ENCODE data around the gene TTC34.
A peak's percentile ranks its signal among the peaks of the same experiment; 100 is the strongest.

Gene TTC34

DNA sequence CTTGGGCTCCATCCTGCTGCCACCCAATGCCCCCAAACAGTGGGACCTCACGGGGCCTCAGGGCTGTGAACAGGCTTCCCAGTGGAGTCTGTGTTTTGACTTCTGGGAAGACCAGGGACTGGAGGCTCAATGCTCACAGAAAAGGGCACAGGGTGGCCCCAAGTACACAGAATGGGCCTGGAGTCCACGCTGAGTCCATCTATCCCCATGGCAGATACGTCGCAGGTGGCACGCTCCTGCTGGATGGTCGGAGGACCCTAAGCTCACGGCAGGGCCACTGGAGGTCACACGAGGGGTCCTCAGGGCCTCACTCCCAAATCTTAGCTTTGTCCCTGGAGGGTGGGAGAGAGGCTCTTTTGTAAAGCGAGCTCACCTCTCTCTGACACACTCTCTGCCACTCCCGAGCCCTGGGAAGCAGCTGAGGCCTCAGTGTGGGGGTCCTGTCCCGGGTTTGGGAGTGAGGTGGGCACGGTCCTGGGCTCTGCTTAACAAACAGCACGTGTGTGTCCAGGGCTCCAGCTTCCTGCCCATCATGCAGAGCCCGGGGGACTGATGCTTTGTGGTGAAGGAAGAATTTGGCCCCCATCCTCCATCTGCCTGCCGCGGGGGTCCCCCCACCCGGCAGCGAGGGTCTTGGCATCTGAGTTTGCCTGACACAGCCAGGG is 27.2 kb upstream of the TTC34 start:
- DNase-seq = no peak

DNA sequence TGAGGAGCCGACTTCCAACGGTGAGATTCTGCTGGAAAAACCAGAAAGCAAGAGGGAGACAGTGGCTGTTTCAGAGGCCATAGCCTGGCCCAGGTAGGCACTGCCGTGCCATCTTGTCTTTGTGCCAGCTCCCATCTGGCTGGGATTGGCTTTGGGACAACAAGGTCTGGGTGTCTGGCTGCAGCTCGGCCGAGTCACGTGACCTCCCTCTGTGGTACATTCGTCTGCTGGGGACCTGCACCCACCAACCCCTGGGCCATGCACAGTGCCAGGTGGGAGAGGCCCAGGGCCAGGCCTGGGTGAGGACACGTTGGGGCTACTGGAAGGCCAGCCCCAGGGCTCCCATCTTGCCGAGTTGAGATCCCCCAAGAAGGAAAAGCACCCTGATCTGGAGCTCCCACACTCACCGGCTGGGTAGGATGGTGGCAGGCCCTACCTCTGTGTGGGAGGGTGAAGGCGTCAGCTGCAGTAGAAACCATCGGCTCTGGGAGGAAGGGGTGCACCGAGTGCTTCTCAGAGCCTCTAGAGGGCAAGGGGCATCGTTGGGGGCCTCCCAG is 25.3 kb upstream of the TTC34 start:
- no peak for DNase-seq

DNA sequence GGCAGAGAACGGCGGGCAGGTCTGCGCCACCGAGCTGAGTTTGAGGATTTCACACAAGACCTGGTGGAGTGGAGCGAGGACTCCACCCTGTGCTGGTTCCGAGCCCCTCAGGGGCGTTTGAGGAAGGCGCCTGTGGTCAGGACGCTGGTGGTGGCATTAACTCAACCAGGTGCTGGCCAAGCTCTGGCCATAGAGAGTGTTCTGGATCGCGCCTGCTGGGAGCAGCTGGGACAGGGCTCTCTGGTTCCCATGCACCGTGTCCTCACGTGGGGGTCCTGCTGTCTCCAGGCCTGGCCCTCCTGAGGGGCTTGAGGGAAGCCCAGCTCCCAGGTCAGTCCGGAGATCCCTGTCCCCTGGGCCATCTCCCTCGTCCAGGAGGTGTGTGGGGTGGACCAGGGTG is 24.8 kb upstream of the TTC34 start:
- DNase-seq = no peak

DNA sequence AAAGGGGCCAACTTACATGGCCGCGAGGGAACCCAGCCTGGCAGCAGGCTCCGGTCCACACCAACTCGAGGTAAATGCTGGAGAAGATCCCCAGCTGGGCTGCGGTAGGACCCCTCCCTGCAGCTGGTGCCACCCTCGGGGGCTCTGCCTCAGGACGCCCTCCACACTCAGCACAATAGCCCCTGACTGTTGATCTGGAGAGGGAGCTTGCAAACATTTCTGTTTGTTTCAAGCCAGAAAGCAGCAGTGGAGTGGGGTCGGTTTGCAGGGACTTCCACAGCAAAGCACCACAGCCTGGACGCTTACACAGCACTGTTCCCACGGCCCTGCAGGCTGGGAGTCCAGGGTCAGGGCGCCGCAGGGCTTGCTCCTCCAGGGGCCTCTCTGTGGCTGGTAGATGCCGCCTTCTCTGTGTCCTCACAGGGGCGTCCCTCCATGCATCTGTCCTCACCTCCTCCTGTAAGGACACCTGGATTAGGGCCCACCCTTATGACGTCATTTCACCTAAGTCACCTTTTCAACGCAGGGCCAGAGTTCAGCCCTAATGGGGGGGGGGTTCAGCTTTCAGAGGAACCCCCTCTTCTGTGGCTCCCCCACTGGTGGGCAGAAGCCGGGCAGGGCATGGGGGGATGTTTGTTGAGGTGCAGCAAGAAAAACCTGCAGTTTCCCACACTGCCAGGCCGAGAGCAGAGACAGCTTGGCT is 24.1 kb upstream of the TTC34 start:
- DNase-seq = no peak

DNA sequence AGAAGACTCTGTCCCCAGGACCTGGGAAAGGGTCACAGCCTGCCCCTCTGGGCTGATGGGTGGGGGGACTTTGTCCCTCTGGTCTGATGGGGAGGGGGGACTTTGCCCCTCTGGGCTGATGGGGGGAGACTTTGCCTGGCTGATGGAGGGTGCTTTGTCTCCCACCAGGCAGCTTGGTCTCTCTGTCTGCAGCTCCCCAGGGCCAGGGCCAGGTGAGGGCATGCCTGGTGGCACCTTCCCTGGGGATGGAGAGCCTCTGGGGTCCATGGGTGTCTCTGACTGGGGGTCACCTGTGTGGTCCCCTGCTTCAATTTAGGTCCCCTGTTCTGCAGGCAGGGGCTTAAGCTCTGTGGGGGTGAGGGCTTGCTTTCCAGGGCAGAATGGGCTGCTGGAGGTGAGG is 23.5 kb upstream of the TTC34 start:
- no peak for DNase-seq

DNA sequence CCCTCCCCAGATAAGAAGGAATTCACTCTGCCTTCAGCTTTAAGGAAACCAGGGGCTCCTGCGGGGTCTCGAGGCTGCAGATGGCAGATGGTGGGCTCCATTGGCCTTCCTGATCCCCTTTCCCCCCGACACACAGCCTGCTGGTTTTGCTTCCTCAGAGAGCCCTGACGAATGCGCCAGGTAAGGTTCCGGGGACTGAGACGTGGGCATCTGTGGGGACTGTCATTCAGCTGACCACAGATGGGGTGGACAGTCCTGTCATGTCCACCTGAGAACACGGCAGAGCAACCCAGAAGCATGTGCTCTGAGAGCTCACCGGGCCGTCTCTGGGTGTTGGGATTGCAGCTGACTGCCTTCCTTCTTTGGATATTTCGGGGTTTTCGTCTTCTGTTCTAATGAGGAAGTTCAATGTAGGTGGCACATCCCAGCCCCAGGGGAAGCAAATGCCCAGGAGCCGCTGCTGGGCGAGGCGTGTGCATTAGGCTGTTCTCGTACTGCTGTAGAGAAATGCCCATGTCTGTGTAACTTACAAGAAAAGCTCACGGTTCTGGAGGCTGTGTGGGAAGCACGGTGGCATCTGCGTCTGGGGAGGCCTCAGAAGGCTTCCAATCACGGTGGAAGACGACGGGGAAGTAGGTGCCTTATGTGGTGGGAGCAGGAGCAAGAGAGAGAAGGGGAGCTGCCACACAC is 22.6 kb upstream of the TTC34 start:
- no peak for DNase-seq

DNA sequence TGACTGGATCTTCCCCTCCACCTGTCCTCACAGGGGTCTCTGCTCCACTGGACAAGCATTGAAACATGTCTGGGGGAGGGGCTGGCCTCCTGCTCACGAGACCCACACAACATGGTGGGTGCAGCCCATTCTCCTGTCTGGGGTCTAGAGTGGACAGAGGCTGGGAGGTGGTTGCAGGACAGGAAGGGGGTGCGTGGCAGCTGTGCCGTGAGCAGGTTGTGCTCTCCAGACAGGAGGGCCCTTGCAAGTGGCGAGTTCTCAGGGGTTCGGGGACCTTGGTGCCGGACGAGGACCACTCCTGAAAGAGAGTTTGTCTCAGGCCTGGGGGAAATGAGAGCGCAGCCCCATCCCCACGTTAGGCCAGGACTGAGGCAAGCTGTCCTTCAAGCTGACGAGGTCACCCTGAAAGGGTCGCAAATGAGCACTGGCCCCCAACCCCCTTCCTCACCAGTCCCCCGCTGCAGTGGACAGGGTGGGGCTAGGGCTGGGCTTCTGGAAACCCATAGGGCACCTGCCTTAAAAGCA is 21.2 kb upstream of the TTC34 start:
- DNase-seq = no peak

DNA sequence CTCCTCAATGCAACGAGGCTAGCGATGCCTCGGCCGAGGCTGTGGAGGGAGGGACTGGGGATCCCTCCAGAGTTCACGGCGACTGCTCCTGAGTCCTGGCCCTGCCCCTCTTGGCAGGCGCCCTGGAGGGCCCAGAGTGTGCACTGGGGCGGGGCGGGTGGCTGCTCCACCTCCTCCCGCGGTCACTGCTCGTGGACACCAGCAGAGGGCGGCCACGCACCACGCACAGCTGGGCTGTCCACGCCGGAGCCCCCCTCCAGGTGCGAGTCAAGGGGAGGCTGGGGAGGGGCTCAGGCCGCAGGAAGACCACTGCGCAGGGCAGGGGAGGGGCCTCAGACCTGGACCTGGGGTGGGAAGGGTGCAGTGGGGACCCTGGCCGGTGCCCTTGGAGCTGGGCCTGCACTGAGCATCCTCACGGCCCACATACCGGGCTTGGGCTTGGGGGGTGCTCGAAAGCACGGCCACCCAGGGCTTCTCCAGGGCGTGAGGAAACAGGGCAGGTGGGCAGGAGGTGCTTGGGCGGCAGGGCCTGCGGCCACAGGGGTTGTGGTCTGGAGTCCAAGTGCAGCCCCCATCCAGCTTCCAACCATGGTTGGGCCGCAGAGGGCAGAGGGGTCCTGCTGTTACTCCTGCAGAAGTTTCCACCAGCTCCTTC is 20.6 kb upstream of the TTC34 start:
- peak; percentile 53 to 66 for DNase-seq

DNA sequence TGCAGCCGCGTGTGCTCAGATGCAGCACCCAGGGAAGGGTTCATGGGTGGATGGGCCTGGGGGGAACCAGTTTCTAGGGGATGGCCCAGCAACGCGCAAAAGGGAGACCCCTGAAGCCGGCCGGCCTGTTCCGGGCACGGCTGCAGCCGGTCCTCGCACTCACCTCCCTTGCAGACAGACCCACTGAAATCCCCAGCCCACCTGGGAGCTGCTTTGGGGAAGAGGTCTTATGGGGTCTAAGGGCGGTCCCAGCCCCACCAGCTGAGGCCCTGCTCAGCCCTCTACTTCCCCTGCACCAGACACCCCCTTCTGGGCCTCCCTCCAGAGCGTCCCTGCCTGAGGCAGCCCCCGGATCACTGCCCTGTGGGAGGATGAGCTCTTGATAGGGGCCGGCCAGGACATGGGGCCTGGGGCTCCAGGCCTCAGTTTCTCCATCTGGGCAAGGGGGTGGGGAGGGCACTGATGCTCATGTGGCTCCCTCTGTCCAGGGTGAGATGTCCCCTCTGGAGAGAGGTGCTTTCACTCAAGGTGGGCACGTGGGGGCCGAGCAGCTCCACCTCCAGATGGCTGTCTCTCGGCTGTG is 20.0 kb upstream of the TTC34 start:
- DNase-seq = no peak

DNA sequence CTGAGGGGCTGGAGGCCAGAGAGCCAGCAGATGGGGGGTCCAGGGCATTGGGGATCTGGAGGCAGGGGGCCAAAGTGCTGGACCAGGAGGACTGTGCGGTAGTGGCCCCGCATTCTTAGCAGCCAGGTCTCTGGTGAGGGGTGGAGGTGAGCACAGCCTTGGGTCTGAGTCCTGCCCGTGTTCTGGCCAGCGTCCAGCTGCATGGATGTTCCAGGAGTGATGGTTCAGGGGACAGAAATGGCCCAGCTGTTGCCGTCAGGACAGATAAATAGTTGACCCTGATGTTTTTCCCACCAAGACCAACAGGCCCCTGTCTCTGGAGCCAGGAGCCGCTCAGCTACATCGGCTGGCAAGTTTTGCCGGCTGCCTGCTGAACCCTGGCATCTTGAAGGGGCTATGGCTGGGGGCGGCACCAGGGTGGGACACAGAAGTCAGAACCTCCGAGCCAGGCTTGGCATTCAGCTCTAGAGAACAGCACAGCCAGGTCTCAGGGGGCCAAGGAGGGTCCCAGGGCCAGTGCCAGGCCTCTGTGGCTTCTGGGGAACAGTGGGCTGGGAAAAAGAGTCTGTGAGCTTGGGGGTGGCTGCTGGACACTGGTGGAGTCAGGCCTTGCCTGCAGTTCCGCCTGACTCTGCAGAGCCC is 19.4 kb upstream of the TTC34 start:
- DNase-seq = no peak

DNA sequence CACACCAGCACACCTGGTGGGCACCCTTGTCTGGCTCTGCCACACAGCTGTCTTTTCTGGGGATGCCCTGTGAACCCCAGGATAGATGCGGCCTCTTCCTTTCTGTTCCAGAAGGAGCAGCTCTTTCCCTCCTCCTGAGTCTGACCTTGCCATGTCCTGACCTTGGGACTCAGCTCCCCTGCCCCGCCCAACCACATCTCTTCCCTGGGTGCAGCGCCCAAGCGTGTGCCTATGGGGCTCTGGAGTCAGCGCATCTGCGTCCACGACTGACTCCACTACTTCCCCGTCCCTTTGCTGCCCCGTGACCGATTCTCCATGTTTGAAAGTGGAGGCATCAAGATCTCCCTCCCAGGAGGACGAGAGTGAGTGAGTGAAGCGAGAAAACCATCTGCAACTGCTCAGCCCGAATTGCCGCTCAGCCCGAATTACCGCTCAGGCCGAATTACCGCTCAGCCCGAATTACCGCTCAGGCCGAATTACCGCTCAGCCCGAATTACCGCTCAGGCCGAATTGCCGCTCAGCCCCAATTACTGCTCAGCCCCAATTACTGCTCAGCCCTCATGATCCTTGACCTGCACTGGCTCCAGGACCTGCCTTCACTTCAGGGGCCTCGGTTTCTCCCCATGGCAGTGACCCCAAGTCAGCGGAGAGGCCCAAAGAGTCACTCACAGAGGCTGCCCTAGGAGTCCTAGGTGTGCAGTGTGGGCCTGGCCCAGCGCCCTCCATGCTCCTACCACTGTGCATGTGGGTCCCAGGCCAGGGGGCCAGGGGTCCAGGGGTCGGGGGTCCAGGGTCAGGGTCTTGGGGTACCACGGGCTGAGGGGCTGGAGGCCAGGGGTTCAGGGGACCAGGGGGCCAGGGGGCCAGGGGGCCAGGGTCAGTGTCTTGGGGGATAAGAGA is 18.6 kb upstream of the TTC34 start:
- DNase-seq = no peak

DNA sequence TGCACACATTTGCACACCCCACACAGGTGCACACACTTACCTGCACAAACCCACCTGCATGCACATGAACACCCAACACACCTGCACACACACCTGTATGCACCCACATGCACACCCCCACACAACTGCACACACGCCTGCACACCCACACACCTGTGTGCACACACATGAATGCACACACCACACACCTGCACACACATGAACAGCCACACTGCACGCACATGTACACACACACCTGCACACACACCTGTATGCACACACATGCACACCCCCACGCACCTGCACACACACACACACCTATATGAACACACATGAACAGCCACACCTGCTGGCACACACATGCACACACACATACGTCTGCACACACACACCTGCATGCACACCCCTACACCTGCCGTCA is 17.9 kb upstream of the TTC34 start:
- no peak for DNase-seq

DNA sequence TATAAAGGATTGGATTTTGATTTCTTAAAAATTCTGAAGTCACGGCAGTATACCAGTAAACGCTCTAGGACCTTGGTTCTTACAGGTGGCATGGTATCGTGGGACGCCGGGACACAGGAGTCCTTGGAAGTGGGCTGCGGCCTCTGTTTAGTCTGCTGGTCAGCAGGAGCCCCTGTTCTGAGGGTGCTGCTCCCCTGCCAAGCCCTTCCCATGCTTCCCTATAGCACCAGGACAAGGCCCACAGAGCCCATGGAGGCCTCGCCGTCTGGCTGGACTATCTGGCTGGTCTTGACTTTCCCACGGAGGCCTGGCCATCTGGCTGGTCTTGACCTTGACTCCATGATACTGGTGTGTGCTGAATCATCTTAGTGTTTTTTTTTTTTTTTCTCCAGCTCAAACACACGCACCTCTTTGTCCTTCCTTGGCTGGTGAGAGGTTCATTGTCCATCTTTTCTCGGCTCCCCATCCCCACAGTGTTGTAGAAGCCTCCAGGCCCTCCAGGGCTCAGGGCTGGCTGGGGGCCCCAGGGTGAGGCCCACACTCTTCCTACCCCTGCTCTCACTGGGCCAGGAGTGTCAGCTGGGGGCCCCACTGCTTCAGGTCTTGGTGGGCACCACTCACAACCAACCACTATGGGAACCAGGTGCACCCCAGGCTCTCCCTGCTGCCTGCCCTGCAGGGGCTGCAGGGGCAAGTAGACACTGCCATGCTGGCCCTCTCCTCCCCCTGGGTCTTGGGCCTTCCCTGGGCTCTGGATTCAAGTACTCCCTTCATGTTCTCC is 16.5 kb upstream of the TTC34 start:
- no peak for DNase-seq

DNA sequence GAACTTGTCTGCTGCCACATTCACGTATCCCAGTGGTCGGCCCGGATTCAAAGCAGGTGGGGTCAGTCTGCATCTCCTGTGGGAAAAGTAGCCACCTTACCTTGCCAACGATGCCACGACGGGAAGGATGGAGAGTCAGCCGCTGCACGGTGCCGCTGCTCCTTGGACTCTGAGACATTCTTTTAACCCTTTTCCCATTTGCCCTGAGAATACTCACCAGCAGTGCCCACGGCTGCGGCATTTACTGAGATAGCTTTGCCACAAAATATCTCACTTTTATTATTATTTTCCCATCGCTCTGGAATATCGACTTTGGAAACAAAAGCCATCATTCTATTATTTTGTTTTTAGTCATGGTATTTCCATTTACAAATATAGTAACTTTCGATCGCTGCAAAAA is 15.3 kb upstream of the TTC34 start:
- no peak for DNase-seq

DNA sequence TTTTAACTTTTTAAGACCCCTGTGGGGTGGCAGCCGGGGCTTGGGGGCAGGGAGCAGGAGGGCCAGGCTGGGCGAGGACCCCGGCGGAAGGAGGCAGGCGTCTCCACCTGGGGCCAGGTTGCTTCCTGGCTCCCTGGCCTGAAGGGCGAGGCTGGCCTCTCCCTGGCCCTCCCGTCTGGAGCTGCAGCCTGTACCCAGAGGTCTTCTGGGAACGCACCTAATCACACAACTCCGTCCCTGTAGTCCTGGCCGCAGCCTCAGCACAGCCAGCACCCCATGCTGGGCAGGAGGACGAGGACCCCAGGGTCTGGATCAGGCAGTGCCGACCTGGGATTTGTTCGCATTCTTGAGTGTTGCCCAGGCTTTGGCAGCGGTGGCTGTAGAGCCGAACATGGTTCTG is 14.1 kb upstream of the TTC34 start:
- no peak for DNase-seq

DNA sequence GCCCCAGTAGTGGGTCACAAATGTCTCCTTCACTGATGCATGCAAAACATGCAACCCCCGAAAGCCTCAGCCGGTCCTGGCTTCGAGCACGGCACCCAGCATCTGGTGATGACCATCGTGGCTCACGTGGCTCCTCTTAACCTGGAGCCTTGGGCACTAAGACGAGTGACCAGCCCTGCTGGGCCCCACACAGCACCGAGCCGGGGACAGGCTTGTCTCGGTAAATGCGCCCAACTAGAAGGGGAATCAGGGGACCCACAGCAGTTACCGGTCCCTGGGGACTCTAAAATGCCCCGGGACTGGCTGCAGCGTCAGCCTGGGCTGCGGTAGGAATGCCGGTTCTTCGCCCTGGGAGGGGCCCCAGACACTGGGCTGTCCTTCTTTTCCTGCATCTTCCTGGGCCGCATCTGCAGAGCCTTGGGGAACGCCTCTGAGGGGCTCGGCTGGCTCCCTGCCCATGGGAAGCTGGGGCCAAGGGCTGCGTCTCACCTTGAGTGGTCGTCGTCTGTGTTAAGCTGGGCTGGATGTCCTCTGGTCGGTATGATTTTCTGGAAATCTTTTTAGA is 13.1 kb upstream of the TTC34 start:
- DNase-seq = no peak

DNA sequence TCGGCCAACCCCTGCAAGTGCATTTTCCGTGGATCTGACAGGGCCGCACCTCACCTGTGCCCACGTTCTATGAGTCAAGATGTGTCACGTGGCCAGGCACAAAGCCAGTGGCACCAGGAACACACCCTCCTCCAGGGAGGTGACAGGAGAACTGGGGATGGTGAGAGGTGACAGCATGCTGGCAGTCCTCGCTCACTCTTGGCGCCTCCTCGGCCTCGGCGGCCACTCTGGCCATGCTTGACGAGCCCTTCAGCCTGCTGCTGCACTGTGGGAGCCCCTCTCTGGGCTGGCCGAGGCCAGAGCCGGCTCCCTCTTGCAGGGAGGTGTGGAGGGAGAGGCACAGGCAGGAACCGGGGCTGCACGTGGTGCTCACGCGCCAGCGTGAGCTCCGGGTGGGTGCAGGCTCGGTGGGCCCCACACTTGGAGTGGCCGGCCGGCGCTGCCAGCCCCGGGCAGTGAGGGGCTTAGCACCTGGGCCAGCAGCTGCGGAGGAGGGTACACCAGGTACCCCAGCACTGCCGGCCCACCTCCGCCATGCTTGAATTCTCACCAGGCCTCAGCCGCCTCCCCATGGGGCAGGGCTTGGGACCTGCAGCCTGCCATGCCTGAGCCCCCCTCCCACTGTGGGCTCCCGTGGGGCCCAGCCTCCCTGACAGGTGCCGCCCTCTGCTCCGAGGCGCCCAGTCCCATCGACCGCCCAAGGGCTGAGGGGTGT is 11.6 kb upstream of the TTC34 start:
- DNase-seq = no peak

DNA sequence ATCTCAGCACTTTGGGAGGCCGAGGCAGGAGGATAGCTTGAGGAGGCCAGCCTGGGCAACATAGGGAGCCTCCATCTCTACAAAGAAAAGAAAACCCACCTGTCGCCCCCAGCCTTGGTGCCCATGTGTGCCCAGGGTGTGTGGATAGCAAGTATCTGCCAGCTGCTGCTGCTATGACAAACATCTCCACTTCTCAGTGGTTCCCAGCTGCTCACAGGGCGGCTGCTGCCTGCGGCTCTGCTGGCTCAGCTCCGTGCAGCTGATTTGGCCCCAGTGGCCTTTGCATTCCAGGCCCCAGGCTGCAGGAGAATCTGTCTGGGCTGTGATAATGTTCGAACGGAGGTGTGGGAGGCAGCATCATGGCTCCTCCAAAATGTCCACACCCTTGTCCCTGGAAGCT is 10.6 kb upstream of the TTC34 start:
- no peak for DNase-seq

DNA sequence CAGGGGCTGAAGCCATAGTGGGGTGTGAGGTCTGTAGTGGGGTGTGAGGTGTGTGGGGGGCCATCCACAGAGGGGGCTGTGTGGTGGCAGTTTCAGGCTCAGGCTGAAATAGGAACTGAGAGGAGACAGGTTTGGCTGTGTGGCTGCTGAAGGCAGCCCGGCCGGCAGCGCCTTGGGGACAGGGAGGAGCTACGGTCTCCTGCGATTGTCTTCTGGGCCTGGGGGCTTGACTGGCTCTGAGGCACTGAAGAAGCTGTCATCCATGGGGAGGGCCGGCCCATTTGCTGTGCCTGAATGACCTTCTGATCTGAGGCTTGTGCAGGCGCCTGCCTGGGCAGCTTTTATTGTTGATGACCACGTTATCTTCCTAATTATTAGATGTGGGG is 10.0 kb upstream of the TTC34 start:
- no peak for DNase-seq

Measured in activated T-cell treated with anti-CD3 and anti-CD28 coated beads, Interleukin-2, amount 50 U/mL, for 48 hours (primary cell).